ENCODE measurements around the gene HOXA11. TPM values are rescaled to one million over a fixed set of nuclear protein-coding genes. Genes with fewer than 3 reads are reported as not detected.
A peak's percentile ranks its signal among the peaks of the same experiment; 100 is the strongest.

The HOXA11 gene
- total RNA-seq, 1 donor from 2014 or later: 1.3 TPM

GRCh38 chr7:27164367-27165088 lies 20.5 kb downstream of the HOXA11 start:
- ATAC-seq (peak; percentile 9), DNase-seq (ENCODE audit: low spot score) (peak; percentile 73)
- intact Hi-C loops (cut with DNase I): no loop called here

- ATAC-seq (no peak), DNase-seq (ENCODE audit: low spot score) (no peak)
- intact Hi-C loops (cut with DNase I): no loop called here
Observed at GRCh38 chr7:27164045-27164366, 21.0 kb downstream of the HOXA11 start.

GRCh38 chr7:27163288-27164044 lies 21.6 kb downstream of the HOXA11 start:
- peak; percentile 51 for DNase-seq (ENCODE audit: low spot score)
- intact Hi-C loops (cut with DNase I): no loop called here
- no peak for ATAC-seq

- ATAC-seq: no peak
- intact Hi-C loops (cut with DNase I): no loop called here
Observed at GRCh38 chr7:27162561-27163287, 22.3 kb downstream of the HOXA11 start.

GRCh38 chr7:27161721-27162560 lies 23.1 kb downstream of the HOXA11 start:
- no peak for ATAC-seq
- intact Hi-C loops (cut with DNase I): no loop called here
- DNase-seq (ENCODE audit: low spot score): peak; percentile 67

More at GRCh38 chr7:27162561-27163287, 22.3 kb downstream of the HOXA11 start:
- no peak for DNase-seq (ENCODE audit: low spot score)

- intact Hi-C loops (cut with DNase I): no loop called here
Observed at GRCh38 chr7:27161214-27161720, 23.8 kb downstream of the HOXA11 start.

GRCh38 chr7:27160546-27161213 lies 24.4 kb downstream of the HOXA11 start:
- intact Hi-C loops (cut with DNase I): no loop called here
- DNase-seq (ENCODE audit: low spot score): peak; percentile 94

More at GRCh38 chr7:27161214-27161720, 23.8 kb downstream of the HOXA11 start:
- ATAC-seq (no peak), DNase-seq (ENCODE audit: low spot score) (peak; percentile 75)

GRCh38 chr7:27160145-27160545 lies 24.9 kb downstream of the HOXA11 start:
- intact Hi-C loops (cut with DNase I): no loop called here
- DNase-seq (ENCODE audit: low spot score) (peak; percentile 61), ATAC-seq (no peak)

More at GRCh38 chr7:27160546-27161213, 24.4 kb downstream of the HOXA11 start:
- ATAC-seq: peak; percentile 60

GRCh38 chr7:27159266-27160144 lies 25.5 kb downstream of the HOXA11 start:
- DNase-seq (ENCODE audit: low spot score): no peak
- intact Hi-C loops (cut with DNase I): loop anchor here (10.0 kb wide), 1 partner anchor 785 kb away; no protein-coding TSS in a partner anchor
- no peak for ATAC-seq

- DNase-seq (ENCODE audit: low spot score) (peak; percentile 55), ATAC-seq (no peak)
- intact Hi-C loops (cut with DNase I): loop anchor here (10.0 kb wide), 1 partner anchor 784 kb away; no protein-coding TSS in a partner anchor
Observed at GRCh38 chr7:27158436-27159265, 26.4 kb downstream of the HOXA11 start.

GRCh38 chr7:27157702-27158431 lies 27.2 kb downstream of the HOXA11 start:
- no peak for ATAC-seq
- intact Hi-C loops (cut with DNase I): loop anchor here (10.0 kb wide), 1 partner anchor 783 kb away; no protein-coding TSS in a partner anchor
- DNase-seq (ENCODE audit: low spot score): peak; percentile 55

GRCh38 chr7:27156916-27157701 lies 27.9 kb downstream of the HOXA11 start:
- ATAC-seq (no peak), DNase-seq (ENCODE audit: low spot score) (peak; percentile 70)
- intact Hi-C loops (cut with DNase I): loop anchor here (10.0 kb wide), 1 partner anchor 782 kb away; no protein-coding TSS in a partner anchor

- intact Hi-C loops (cut with DNase I): loop anchor here (10.0 kb wide), 1 partner anchor 782 kb away; no protein-coding TSS in a partner anchor
- DNase-seq (ENCODE audit: low spot score) (peak; percentile 91), ATAC-seq (peak; percentile 73)
Observed at GRCh38 chr7:27156508-27156898, 28.5 kb downstream of the HOXA11 start, which contains the start of gene HOXA7. Gene HOXA7 (minus strand): TSS chr7:27156675. CDS start chr7:27156545, 130 bp downstream.

GRCh38 chr7:27155816-27156507 lies 29.1 kb downstream of the HOXA11 start:
- intact Hi-C loops (cut with DNase I): loop anchor here (10.0 kb wide), 1 partner anchor 781 kb away; no protein-coding TSS in a partner anchor
- DNase-seq (ENCODE audit: low spot score) (peak; percentile 66), ATAC-seq (peak; percentile 8)

Measured in sciatic nerve (tissue), 2 donors.